22Rv1 (cell line): Measurements from ENCODE around the gene ITCH.

ENCODE experiments used
- ZFX ChIP-seq: fragments of 450-650 bp; IDR thresholded peaks from 2 replicates; pipeline ENCODE4 v1.6.1; 2017; ENCODE audit warnings: antibody characterized with exemption, borderline replicate concordance
- TF ChIP-seq, protein P1 (sequence below): fragments of 450-650 bp; IDR thresholded peaks from 2 replicates; pipeline ENCODE4 v1.5.1; 2017; ENCODE audit warnings: mild to moderate bottlenecking

DNA sequence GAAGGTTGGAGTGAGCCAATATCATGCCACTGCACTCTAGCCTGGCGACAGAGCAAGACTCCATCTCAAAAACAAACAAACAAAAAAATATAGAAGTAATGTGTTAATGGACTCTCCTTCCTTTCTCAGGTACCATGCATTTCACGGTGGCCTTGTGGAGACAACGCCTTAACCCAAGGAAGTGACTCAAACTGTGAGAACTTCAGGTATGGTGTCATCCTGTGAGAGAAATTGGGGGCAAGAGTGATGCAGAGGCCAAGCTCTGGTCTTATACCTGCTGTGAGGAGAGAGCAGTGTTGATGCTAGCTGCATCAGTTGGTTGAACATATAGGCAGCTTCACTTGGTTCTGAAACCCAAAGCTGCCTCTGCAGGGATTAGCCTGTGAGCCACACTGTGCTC is 6.2 kb downstream of the ITCH start:
- TF ChIP-seq, protein P1, sequence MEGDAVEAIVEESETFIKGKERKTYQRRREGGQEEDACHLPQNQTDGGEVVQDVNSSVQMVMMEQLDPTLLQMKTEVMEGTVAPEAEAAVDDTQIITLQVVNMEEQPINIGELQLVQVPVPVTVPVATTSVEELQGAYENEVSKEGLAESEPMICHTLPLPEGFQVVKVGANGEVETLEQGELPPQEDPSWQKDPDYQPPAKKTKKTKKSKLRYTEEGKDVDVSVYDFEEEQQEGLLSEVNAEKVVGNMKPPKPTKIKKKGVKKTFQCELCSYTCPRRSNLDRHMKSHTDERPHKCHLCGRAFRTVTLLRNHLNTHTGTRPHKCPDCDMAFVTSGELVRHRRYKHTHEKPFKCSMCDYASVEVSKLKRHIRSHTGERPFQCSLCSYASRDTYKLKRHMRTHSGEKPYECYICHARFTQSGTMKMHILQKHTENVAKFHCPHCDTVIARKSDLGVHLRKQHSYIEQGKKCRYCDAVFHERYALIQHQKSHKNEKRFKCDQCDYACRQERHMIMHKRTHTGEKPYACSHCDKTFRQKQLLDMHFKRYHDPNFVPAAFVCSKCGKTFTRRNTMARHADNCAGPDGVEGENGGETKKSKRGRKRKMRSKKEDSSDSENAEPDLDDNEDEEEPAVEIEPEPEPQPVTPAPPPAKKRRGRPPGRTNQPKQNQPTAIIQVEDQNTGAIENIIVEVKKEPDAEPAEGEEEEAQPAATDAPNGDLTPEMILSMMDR = no peak
- no peak for TF ChIP-seq ZFX
